Activated T-helper 1 cell treated with anti-CD3 and anti-CD28 coated beads, Interleukin-2, amount 50 U/mL, for 16 hours (primary cell): ENCODE results near the gene SLC16A12.
"Not testable (repeated sequence)": the region's sequence is repeated elsewhere in the genome, so short reads cannot be mapped to it uniquely, and the experiment has no call there.

ENCODE experiments used
- DNase-seq, 2 donors: peaks; one replicate each; pipeline ENCODE4 v3.0.0-alpha.2; 2020; ENCODE audit warnings: low read depth in 1 of 2, low spot score in 1 of 2

The SLC16A12 gene

GRCh38 chr10:89426230-89426868 is 109.0 kb downstream of the SLC16A12 start:
- no peak for DNase-seq

GRCh38 chr10:89425000-89425399 is 110.4 kb downstream of the SLC16A12 start:
- DNase-seq = no peak

- DNase-seq = no peak
Observed at GRCh38 chr10:89421018-89421476, 114.3 kb downstream of the SLC16A12 start.

GRCh38 chr10:89419548-89419947 is 115.8 kb downstream of the SLC16A12 start:
- DNase-seq = no peak

GRCh38 chr10:89416465-89416864 is 118.9 kb downstream of the SLC16A12 start:
- no peak for DNase-seq

GRCh38 chr10:89414879-89415821 is 120.2 kb downstream of the SLC16A12 start:
- DNase-seq = peak; percentile 11 to 17

GRCh38 chr10:89414146-89414878 is 121.1 kb downstream of the SLC16A12 start, which contains the start of gene IFIT5:
Gene IFIT5, plus strand, starts transcription at chr10:89414568. Its CDS starts 231 bp downstream, at chr10:89414799.
- peak; percentile 41 to 47 for DNase-seq

GRCh38 chr10:89413398-89413912 is 121.9 kb downstream of the SLC16A12 start:
- no peak for DNase-seq

- not testable (repeated sequence) for DNase-seq
Observed at GRCh38 chr10:89412276-89412675, 123.1 kb downstream of the SLC16A12 start.

- not testable (repeated sequence) for DNase-seq
Observed at GRCh38 chr10:89411135-89411534, 124.3 kb downstream of the SLC16A12 start.

- not testable (repeated sequence) for DNase-seq
Observed at GRCh38 chr10:89410551-89410950, 124.8 kb downstream of the SLC16A12 start.

GRCh38 chr10:89409282-89409681 is 126.1 kb downstream of the SLC16A12 start:
- DNase-seq = not testable (repeated sequence)

- not testable (repeated sequence) for DNase-seq
Observed at GRCh38 chr10:89407792-89408191, 127.6 kb downstream of the SLC16A12 start.

- DNase-seq = not testable (repeated sequence)
Observed at GRCh38 chr10:89406178-89406577, 129.2 kb downstream of the SLC16A12 start.

- no peak for DNase-seq
Observed at GRCh38 chr10:89404104-89405047, 131.0 kb downstream of the SLC16A12 start.

- no peak for DNase-seq
Observed at GRCh38 chr10:89403043-89403442, 132.4 kb downstream of the SLC16A12 start.

GRCh38 chr10:89399956-89400355 is 135.4 kb downstream of the SLC16A12 start:
- no peak for DNase-seq

GRCh38 chr10:89398003-89398749 is 137.2 kb downstream of the SLC16A12 start:
- DNase-seq = no peak

- DNase-seq = no peak
Observed at GRCh38 chr10:89395141-89395540, 140.3 kb downstream of the SLC16A12 start.
